GM13976 (cell line): ENCODE data around the gene FBXO46.

Experiments
- DNase-seq: peaks from one replicate; pipeline ENCODE4 v3.0.0; 2012; ENCODE audit warnings: low spot score
- in situ Hi-C: fragments of 300-500 bp; cut with MboI; formaldehyde crosslinking; loops from one replicate; pipeline ENCODE4 v1.12.0; 2022; ENCODE audit warnings: low sequenced_read_pairs, mixed read lengths, inconsistent platforms; ENCODE audit not compliant: unreplicated experiment
- TF ChIP-seq, protein P1 (sequence below): IDR thresholded peaks from 2 replicates; pipeline ENCODE4 v1.5.1; 2012; ENCODE audit warnings: borderline replicate concordance, mild to moderate bottlenecking; ENCODE audit not compliant: insufficient read depth; ENCODE audit errors: extremely low read depth, missing control alignments, control extremely low read depth

FBXO46 gene

DNA sequence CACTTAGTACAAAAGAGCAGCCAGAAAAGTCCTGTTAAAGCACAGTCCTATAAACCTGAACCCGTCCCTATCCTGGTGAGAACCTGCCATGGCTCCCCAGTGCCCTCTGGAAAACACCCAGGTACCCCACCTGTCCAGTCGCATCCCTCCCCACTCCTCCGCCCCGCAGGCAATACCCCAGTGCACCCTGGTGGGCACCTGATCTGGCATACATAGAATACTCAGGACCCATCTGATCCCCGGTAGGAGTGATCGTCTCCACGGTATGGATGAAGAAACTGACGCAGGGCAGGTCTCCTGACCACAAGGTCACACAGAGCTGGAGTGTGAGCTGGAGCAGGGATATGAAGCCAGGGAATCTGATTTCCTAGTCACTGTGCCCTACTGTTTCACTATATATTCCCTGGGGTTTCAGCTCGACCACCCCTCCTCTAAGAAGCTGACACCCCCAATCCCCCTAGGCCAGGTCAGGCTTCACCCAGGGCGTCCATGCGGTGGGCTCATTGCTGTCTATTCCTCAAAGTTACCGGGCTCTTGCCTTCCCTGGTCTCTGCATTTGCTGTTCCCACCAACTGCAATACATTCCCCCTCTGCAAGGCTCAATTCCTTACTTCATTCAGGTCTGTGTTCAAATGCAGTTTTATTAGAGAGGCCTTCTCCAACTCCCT is 12.6 kb downstream of the FBXO46 start:
- DNase-seq, result no peak
- in situ Hi-C loops, result no loop called here
- TF ChIP-seq, protein P1, sequence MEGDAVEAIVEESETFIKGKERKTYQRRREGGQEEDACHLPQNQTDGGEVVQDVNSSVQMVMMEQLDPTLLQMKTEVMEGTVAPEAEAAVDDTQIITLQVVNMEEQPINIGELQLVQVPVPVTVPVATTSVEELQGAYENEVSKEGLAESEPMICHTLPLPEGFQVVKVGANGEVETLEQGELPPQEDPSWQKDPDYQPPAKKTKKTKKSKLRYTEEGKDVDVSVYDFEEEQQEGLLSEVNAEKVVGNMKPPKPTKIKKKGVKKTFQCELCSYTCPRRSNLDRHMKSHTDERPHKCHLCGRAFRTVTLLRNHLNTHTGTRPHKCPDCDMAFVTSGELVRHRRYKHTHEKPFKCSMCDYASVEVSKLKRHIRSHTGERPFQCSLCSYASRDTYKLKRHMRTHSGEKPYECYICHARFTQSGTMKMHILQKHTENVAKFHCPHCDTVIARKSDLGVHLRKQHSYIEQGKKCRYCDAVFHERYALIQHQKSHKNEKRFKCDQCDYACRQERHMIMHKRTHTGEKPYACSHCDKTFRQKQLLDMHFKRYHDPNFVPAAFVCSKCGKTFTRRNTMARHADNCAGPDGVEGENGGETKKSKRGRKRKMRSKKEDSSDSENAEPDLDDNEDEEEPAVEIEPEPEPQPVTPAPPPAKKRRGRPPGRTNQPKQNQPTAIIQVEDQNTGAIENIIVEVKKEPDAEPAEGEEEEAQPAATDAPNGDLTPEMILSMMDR, result no peak

DNA sequence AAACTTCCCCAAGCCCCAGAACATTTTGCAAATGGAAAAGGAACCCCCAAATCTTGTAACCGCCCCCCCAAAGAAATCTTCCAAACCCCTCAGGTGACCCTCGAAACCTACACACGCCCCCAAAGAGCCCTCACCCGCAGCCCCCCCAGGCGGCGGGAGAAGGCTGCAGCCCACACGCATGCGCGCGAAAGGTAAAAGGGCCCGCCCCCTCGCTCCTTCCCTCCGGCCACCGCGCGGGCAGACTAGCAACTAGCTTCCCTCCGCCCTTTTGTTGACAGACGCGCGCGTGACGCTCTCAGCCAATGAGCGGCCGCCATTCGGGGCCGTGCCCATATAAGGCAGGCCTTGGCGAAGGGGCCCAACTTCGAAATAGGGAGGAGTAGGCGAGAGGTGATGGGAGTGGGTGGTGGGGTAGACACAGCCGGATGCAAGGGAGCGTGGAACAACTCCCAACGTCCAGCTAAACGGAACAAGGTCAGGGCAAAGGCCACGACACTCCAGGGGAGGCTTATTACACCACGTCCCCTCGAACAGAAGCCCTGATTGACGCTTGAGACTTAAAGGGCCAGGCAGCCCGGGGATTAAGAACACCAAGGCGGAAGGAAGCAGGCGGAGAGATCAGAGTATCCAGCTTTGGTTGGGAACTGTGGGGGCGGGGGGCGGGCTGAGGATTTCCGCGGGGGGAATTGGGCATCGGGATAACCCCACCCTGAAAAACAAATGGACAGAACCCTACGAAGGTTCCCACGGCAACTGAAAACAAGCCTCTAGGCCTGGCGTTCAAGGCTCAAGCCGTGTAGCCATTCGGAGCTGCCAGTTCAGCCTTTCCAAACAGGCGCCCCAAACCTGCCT is 13.3 kb downstream of the FBXO46 start:
- TF ChIP-seq, protein P1, result no peak
- in situ Hi-C loops, result no loop called here
- peak; percentile 98 for DNase-seq

- in situ Hi-C loops, result no loop called here
- TF ChIP-seq, protein P1, result no peak
- DNase-seq, result no peak
Observed at GRCh38 chr19:45716359-45717130, 14.2 kb downstream of the FBXO46 start.

DNA sequence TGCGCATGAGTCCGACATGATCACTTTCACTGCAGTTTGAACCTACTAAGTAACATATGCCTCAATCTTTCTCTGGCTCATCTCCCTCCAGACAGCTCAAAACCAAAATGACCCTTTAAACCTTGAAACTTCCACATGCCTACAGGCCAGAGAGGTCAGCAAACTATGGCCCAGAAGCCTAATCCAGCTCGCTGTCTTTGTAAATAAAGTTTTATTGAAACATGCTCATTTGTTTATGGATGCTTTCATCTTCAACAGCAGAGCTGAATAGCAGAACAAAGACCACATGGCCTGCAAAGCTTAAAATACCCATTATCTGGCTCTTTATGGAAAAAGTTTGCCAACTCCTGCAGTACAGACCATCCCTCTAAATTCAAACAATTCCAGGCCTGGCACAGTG is 15.6 kb downstream of the FBXO46 start:
- in situ Hi-C loops, result no loop called here
- TF ChIP-seq, protein P1, result no peak
- DNase-seq, result no peak

- in situ Hi-C loops, result no loop called here
- TF ChIP-seq, protein P1, result no peak
- no peak for DNase-seq
Observed at GRCh38 chr19:45713141-45713540, 17.6 kb downstream of the FBXO46 start.

DNA sequence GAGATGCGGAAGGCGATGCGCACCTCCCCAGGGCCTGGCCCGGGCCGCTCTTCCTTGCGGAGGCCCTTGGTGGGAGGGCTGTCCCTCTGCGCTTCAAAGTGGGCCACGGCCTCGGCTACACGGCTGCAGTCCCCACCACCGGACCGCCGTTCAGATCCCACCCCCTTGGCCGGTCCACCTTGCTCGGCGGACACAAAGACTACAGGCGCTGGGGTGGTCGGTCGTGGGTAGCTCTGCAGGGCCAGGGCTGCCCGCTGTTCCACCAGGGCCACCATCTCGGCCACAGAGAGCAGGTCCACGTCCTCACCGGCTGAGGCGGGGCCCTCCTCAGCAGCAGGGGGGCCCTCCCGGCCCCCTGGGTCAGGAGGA is 18.0 kb downstream of the FBXO46 start:
- TF ChIP-seq, protein P1, result no peak
- DNase-seq, result no peak
- in situ Hi-C loops, result no loop called here
